Osteoblast (primary cell): Measurements from ENCODE around the gene TFDP1. TPM values are rescaled to one million over a fixed set of nuclear protein-coding genes. Genes with fewer than 3 reads are reported as not detected.

Source experiments
- DNase-seq: peaks from one replicate; pipeline ENCODE4 v3.0.0; 2011; ENCODE audit warnings: low spot score, mixed read lengths; ENCODE audit not compliant: insufficient read length; ENCODE audit errors: missing footprints
- H2AFZ ChIP-seq: 2 replicates; pipeline ENCODE4 v1.6.0; 2011; ENCODE audit warnings: mild to moderate bottlenecking, low read length
- H3K27ac ChIP-seq: 2 replicates; pipeline ENCODE4 v1.5.1; 2011; ENCODE audit warnings: mild to moderate bottlenecking, low read depth, low read length, moderate library complexity
- H3K27me3 ChIP-seq: 2 replicates; pipeline ENCODE4 v1.6.0; 2012; ENCODE audit warnings: mild to moderate bottlenecking, control low read depth, inconsistent platforms, low read length, moderate library complexity; ENCODE audit not compliant: insufficient read depth
- H3K36me3 ChIP-seq: 2 replicates; pipeline ENCODE4 v1.5.1; 2011; ENCODE audit warnings: mild to moderate bottlenecking, low read length, control low read depth, moderate library complexity; ENCODE audit not compliant: insufficient read depth
- H3K4me1 ChIP-seq: 2 replicates; pipeline ENCODE4 v1.5.1; 2011; ENCODE audit warnings: mild to moderate bottlenecking, low read length, control low read depth, moderate library complexity; ENCODE audit not compliant: insufficient read depth
- H3K4me2 ChIP-seq: 2 replicates; pipeline ENCODE4 v1.6.0; 2011; ENCODE audit warnings: mild to moderate bottlenecking, low read length; ENCODE audit not compliant: insufficient read depth
- H3K4me3 ChIP-seq: fragments of 200-600 bp; sonication (generic); 3 replicates; pipeline ENCODE4 v1.5.1; 2012; ENCODE audit warnings: mild to moderate bottlenecking, low read length, inconsistent platforms; ENCODE audit not compliant: insufficient read depth
- H3K79me2 ChIP-seq: 2 replicates; pipeline ENCODE4 v1.6.0; 2012; ENCODE audit warnings: mild to moderate bottlenecking, low read length, control low read depth, inconsistent platforms; ENCODE audit not compliant: insufficient read depth
- H3K9me3 ChIP-seq: 2 replicates; pipeline ENCODE4 v1.5.1; 2011; ENCODE audit warnings: low read depth, low read length, control low read depth
- H4K20me1 ChIP-seq: 2 replicates; pipeline ENCODE4 v1.6.0; 2012; ENCODE audit warnings: mild to moderate bottlenecking, low read length, control low read depth; ENCODE audit not compliant: insufficient read depth
- total RNA-seq: library from RNA; depleted of rRNA; stranded (reverse); fragments of >200 nt; gene quantifications from 2 replicates; pipeline ENCODE4 v1.2.3, GENCODE V29; 2012
- TF ChIP-seq, protein P1 (sequence below): IDR thresholded peaks from 2 replicates; pipeline ENCODE4 v1.5.1; 2011; ENCODE audit warnings: mild to moderate bottlenecking, low read depth, low read length, moderate library complexity; ENCODE audit errors: extremely low read depth

The TFDP1 gene
- total RNA-seq, 1 donor = 56.8 TPM

DNA sequence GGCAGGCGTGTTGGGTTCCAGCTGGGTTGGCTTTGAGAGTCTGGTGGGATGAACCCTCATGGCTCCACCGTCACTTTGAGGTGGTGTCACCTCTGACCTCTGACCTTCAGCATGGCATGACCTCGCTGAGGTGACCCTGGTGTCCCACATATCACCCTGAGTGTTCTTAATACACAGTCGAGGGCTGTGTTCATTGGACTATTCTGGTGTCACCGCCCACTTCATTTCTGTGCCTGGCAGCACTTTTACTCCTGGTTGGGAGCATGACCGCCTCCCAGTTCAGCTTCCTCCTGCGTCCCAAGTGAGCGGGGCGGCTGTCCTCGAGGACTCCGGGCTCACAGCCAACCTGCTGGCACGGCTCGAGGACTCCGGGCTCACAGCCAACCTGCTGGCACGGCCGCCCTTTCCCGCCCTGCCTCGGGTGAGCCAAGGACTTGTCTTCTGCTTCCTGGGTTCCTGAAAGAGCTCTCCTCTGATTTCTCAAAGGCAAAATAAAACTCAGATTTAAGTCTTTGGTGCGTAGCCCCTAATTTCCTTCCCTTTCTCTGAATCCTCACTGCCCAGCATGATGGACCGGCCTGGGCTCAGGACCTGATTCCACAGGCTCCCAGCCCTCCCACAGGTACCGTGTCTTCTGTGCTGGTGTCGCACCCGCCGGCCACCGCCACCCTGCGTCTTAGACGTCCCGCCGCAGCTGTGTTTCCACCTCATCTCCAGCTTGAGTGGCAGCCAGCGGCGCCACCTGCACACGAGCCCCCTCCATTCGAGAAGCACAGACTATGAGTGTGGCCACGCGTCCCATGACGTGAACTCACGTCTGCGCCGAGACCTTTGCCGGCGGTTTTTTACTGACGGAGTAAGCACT is 63.0 kb downstream of the TFDP1 start:
- no peak overlapping the region for H3K4me3 ChIP-seq
- no peaks in the 10 kb centered on the region for H3K27me3 ChIP-seq
- H4K20me1 ChIP-seq = no peaks in the 10 kb centered on the region
- TF ChIP-seq, protein P1, sequence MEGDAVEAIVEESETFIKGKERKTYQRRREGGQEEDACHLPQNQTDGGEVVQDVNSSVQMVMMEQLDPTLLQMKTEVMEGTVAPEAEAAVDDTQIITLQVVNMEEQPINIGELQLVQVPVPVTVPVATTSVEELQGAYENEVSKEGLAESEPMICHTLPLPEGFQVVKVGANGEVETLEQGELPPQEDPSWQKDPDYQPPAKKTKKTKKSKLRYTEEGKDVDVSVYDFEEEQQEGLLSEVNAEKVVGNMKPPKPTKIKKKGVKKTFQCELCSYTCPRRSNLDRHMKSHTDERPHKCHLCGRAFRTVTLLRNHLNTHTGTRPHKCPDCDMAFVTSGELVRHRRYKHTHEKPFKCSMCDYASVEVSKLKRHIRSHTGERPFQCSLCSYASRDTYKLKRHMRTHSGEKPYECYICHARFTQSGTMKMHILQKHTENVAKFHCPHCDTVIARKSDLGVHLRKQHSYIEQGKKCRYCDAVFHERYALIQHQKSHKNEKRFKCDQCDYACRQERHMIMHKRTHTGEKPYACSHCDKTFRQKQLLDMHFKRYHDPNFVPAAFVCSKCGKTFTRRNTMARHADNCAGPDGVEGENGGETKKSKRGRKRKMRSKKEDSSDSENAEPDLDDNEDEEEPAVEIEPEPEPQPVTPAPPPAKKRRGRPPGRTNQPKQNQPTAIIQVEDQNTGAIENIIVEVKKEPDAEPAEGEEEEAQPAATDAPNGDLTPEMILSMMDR = no peak
- H3K27ac ChIP-seq = no peak overlapping the region
- H3K9me3 ChIP-seq = no peaks in the 10 kb centered on the region
- H3K4me2 ChIP-seq = no peak overlapping the region
- H3K4me1 ChIP-seq = peaks cover 4% of the 10 kb centered on the region
- H2AFZ ChIP-seq = no peak overlapping the region
- peak; percentile 76 for DNase-seq
- no peaks in the 10 kb centered on the region for H3K36me3 ChIP-seq
- H3K79me2 ChIP-seq = no peaks in the 10 kb centered on the region

DNA sequence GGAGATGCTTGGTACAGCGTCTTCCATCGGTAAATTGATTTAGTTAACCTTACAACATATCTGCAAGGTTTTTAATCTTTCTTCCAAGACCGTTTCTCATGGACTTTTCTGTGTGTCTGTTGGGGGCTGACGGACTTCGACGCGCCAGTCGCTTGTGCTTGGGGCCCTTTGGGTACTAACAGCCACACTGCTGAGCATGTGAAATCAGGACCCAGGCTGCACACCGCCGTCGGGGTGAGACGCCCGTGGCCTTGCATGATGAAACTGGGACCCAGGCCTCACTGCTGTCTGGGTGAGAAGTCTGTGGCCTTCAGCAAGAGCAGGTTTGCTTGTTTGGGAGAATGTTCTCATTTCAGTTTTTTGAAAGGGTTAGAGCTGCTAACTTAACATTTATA is 63.7 kb downstream of the TFDP1 start:
- no peak overlapping the region for H3K27ac ChIP-seq
- H3K4me2 ChIP-seq = no peak overlapping the region
- peaks cover 4% of the 10 kb centered on the region for H3K4me1 ChIP-seq
- H2AFZ ChIP-seq = no peak overlapping the region
- TF ChIP-seq, protein P1 = no peak
- no peak overlapping the region for H3K4me3 ChIP-seq
- no peaks in the 10 kb centered on the region for H3K79me2 ChIP-seq
- H3K36me3 ChIP-seq = no peaks in the 10 kb centered on the region
- peak; percentile 67 for DNase-seq
- H4K20me1 ChIP-seq = no peaks in the 10 kb centered on the region
- H3K9me3 ChIP-seq = no peaks in the 10 kb centered on the region
- no peaks in the 10 kb centered on the region for H3K27me3 ChIP-seq

DNA sequence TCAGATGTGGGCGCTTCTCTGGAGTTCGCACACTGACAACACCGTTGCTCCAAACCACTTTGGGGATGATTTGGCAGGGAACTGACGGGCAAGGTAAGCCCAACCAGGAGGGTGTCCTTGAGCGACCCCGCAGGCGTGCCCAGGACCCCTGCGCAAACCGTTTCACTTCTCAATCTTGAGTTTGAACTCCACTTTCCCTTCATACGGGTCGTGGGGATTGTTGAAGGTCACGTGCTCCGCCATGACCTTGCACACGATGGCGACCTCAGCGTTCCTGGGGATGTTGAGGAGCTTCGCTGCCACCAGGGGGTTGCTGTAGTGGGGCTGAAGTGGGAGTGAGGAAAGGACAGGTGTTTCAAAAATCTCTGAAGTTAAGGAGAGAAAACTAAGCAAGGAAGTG is 64.7 kb downstream of the TFDP1 start:
- H3K4me3 ChIP-seq = no peak overlapping the region
- H3K9me3 ChIP-seq = no peaks in the 10 kb centered on the region
- DNase-seq = peak; percentile 22
- no peak overlapping the region for H3K27ac ChIP-seq
- H3K4me1 ChIP-seq = peaks cover 4% of the 10 kb centered on the region
- TF ChIP-seq, protein P1 = no peak
- peaks cover 6% of the 10 kb centered on the region for H3K27me3 ChIP-seq
- H3K4me2 ChIP-seq = no peak overlapping the region
- H2AFZ ChIP-seq = no peak overlapping the region
- H3K79me2 ChIP-seq = no peaks in the 10 kb centered on the region
- no peaks in the 10 kb centered on the region for H3K36me3 ChIP-seq
- no peaks in the 10 kb centered on the region for H4K20me1 ChIP-seq

DNA sequence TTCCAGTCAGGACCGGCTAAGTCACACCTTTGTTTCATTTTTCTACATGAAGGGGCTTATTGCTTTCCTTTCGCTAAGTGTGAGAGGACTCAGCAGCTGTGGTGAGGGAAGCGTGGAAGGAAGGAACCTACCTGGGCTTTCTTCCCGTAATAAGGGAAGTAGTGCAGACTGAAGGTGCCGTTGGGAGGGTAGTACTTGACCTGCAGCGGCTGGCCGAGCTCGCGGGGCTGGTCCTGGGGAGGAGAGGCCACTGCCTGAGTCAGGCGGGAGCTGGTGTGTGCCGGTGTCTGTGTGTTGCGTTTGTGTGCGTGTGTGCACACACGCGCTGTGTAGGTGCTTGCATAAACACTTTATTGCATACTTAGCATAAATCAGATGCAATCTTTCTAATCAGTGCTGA is 65.7 kb downstream of the TFDP1 start:
- Histone ChIP-seq H3K9me3 (no peaks in the 10 kb centered on the region), H3K27ac (no peak overlapping the region), H2AFZ (no peak overlapping the region), H3K4me3 (no peak overlapping the region), H4K20me1 (no peaks in the 10 kb centered on the region), H3K36me3 (no peaks in the 10 kb centered on the region), H3K4me1 (peaks cover 4% of the 10 kb centered on the region), H3K4me2 (no peak overlapping the region), H3K79me2 (no peaks in the 10 kb centered on the region), H3K27me3 (peaks cover 6% of the 10 kb centered on the region)
- TF ChIP-seq, protein P1 = no peak
- no peak for DNase-seq
